B cell (primary cell): Measurements from ENCODE around the gene CCDC141.

ENCODE experiments used
- EZH2 ChIP-seq: IDR thresholded peaks from 2 replicates; pipeline ENCODE4 v1.6.1; 2012; ENCODE audit warnings: borderline replicate concordance, low read depth, mild to moderate bottlenecking, moderate library complexity, low read length; ENCODE audit not compliant: insufficient read depth, poor library complexity, severe bottlenecking
- TF ChIP-seq, protein P1 (sequence below): fragments of 200-600 bp; IDR thresholded peaks from one replicate; pipeline ENCODE4 v1.8.0; 2022; ENCODE audit warnings: antibody characterized with exemption, mild to moderate bottlenecking

DNA sequence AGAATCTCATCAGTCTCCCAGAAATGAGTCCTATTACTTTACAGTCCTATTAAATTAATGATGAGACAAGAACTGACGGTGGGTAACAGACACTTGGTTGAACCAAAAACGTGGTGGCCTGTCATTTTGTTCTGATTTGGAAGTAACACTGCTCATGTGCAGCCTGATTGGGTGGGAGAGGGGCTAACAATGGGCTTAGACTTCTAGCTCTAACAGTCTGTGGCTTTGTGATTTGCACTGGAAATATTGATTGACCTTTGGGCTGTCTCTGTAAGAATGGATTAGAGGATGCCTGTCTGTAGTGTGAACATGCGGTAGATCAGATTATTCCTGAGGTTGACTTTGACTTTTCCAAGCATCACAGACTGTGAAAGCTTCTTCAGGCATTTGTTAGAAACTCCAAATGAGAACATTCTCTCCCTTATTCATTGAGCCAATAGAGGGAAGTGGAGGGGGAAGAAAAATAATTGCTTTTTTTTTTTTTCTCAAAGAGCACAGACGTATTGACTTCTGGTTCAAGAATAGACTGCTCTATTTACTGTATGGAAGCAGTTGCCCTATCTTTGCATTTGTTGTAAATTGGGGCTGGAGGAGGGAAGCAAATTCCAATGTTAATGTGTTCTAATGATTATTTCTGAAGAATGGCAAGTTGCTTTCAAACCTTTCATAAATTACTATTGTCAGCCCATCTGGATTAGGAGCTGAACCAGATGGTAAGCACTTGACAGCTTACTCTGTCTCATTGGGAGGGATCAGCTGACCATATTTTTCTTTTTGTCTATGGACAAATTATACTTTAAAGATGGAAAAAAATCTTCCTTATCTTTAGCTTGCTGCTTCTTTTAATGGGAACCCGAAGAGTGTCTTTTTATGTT is 156.9 kb downstream of the CCDC141 start:
- TF ChIP-seq, protein P1, sequence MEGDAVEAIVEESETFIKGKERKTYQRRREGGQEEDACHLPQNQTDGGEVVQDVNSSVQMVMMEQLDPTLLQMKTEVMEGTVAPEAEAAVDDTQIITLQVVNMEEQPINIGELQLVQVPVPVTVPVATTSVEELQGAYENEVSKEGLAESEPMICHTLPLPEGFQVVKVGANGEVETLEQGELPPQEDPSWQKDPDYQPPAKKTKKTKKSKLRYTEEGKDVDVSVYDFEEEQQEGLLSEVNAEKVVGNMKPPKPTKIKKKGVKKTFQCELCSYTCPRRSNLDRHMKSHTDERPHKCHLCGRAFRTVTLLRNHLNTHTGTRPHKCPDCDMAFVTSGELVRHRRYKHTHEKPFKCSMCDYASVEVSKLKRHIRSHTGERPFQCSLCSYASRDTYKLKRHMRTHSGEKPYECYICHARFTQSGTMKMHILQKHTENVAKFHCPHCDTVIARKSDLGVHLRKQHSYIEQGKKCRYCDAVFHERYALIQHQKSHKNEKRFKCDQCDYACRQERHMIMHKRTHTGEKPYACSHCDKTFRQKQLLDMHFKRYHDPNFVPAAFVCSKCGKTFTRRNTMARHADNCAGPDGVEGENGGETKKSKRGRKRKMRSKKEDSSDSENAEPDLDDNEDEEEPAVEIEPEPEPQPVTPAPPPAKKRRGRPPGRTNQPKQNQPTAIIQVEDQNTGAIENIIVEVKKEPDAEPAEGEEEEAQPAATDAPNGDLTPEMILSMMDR: no peak
- no peak for TF ChIP-seq EZH2
